ENCODE results near the gene DIAPH3. TPM values are rescaled to one million over a fixed set of nuclear protein-coding genes. Genes with fewer than 3 reads are reported as not detected.

DIAPH3 gene
- total and polyA plus RNA-seq, 2 of the 4 experiments (the other 2 are of a cell fraction): 8.9 to 9.3 TPM

- Histone ChIP-seq H3K27ac (ENCODE audit: insufficient read depth, low read length) (no peak overlapping the region), H3K23ac (ENCODE audit: low read depth, low read length) (no peak overlapping the region), H2BK15ac (ENCODE audit: low read depth, low read length) (no peak overlapping the region), H2BK20ac (ENCODE audit: low read depth, low read length) (no peak overlapping the region), H3K9me3 (ENCODE audit: control insufficient read depth, insufficient read depth, low read length) (no peaks in the 10 kb centered on the region), H2AFZ (replicated peaks; ENCODE audit: low read length, poor library complexity) (no peak overlapping the region), H4K20me1 (ENCODE audit: insufficient read depth, low read length) (no peaks in the 10 kb centered on the region), H3K4me1 (ENCODE audit: control insufficient read depth, insufficient read depth, low read length) (no peaks in the 10 kb centered on the region), H4K8ac (ENCODE audit: low read depth in 2 of 2, low read length in 2 of 2) (no peak overlapping the region), H4K91ac (ENCODE audit: insufficient read depth, low read depth, low read length) (no peak overlapping the region), H3K14ac (replicated peaks; ENCODE audit: low read depth, low read length) (no peak overlapping the region), H3K18ac (ENCODE audit: low read depth, low read length) (no peak overlapping the region), H3K4me2 (ENCODE audit: low read depth, low read length) (no peak overlapping the region), H3K79me1 (ENCODE audit: low read depth in 1 of 2, low read length in 2 of 2) (no peaks in the 10 kb centered on the region), H2BK5ac (ENCODE audit: low read depth, low read length, poor library complexity, severe bottlenecking) (no peak overlapping the region), H2AK9ac (replicated peaks; ENCODE audit: low read depth, low read length, poor library complexity) (no peak overlapping the region), H3K27me3 (ENCODE audit: control insufficient read depth, insufficient read depth, low read length) (no peaks in the 10 kb centered on the region), H2BK120ac (ENCODE audit: low read depth, low read length) (no peak overlapping the region), H2AK5ac (ENCODE audit: low read depth, low read length) (no peak overlapping the region), H3K56ac (ENCODE audit: extremely low read depth, insufficient read depth, low read length) (no peak overlapping the region), H3K4ac (ENCODE audit: low read depth, low read length) (no peak overlapping the region), H4K5ac (ENCODE audit: low read depth, low read length) (no peak overlapping the region), H3K4me3 (ENCODE audit: insufficient read depth, low read depth, low read length) (no peak overlapping the region), H3K9ac (ENCODE audit: low read depth, low read length) (no peak overlapping the region), H3K36me3 (ENCODE audit: control insufficient read depth, insufficient read depth, low read length) (no peaks in the 10 kb centered on the region), H3K9me1 (ENCODE audit: insufficient read depth, low read length) (no peaks in the 10 kb centered on the region)
- peak; percentile 33 for DNase-seq
- in situ Hi-C loops (cut with MboI; ENCODE audit: low sequenced_read_pairs) (loop anchor here (5.0 to 25.0 kb wide), 2 partner anchors 87 to 657 kb away; no protein-coding TSS in a partner anchor), intact Hi-C loops (cut with micrococcal nuclease) (loop anchor here (1.0 to 10.0 kb wide), 4 partner anchors 91 to 546 kb away; partner anchors contain the start of gene DIAPH3), dilution Hi-C loops (cut with HindIII; ENCODE audit: low sequenced_read_pairs, unreplicated experiment) (no loop called here)
- ATAC-seq (ENCODE audit: low read depth): no peak
- CTCF ChIA-PET: interaction anchor here (0.6 to 5.0 kb wide), 6 partner anchors 9 to 876 kb away, joined by 3 to 29 read pairs (median 4); no protein-coding TSS in a partner anchor
- BruUV-seq (replicated peaks): no TSS peak
- POLR2A ChIA-PET (ENCODE audit: unreplicated experiment): interaction anchor here (0.7 kb wide), 1 partner anchor 11 kb away, joined by 5 read pairs; no protein-coding TSS in a partner anchor
- WGBS, 2 experiments (ENCODE audit: extremely low coverage in 2 of 2, insufficient read length in 1 of 2): no CpG with 5 or more reads among the region's 7 CpGs
- TF ChIP-seq RAD21 (IDR thresholded peaks at IDR 0.05; ENCODE audit: low read length) (peak; percentile 60), CTCF (conservative IDR thresholded peaks at IDR 0.05; ENCODE audit: low read depth, low read length) (peak; percentile 76), CHD1 (IDR thresholded peaks at IDR 0.05; ENCODE audit: low read depth, low read length) (no peak), ELK1 (IDR thresholded peaks at IDR 0.05; ENCODE audit: borderline replicate concordance, low read depth, low read length) (no peak), POLR2A (IDR thresholded peaks at IDR 0.05; ENCODE audit: low read depth, low read length) (no peak), RFX5 (IDR thresholded peaks at IDR 0.05; ENCODE audit: low read depth, low read length) (no peak), MAFK (IDR thresholded peaks at IDR 0.05; ENCODE audit: low read depth, low read length) (no peak), CEBPB (IDR thresholded peaks at IDR 0.05; ENCODE audit: low read depth, low read length) (no peak), MAZ (IDR thresholded peaks at IDR 0.05; ENCODE audit: borderline replicate concordance, low read depth, low read length) (no peak), SMC3 (IDR thresholded peaks at IDR 0.05; ENCODE audit: low read depth, low read length) (peak; percentile 73), FOS (IDR thresholded peaks at IDR 0.05; ENCODE audit: low read depth, low read length) (no peak), BHLHE40 (IDR thresholded peaks at IDR 0.05; ENCODE audit: low read depth, low read length) (no peak), RCOR1 (IDR thresholded peaks at IDR 0.05; ENCODE audit: insufficient replicate concordance, low read length) (no peak), MXI1 (IDR thresholded peaks at IDR 0.05; ENCODE audit: borderline replicate concordance, low read depth, low read length) (no peak), NFE2L2 (IDR thresholded peaks at IDR 0.05; ENCODE audit: low read depth, low read length) (no peak)
- TF ChIP-seq, protein P1, sequence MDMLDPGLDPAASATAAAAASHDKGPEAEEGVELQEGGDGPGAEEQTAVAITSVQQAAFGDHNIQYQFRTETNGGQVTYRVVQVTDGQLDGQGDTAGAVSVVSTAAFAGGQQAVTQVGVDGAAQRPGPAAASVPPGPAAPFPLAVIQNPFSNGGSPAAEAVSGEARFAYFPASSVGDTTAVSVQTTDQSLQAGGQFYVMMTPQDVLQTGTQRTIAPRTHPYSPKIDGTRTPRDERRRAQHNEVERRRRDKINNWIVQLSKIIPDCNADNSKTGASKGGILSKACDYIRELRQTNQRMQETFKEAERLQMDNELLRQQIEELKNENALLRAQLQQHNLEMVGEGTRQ (IDR thresholded peaks at IDR 0.05; ENCODE audit: low read depth, low read length): no peak
Observed at GRCh38 chr13:59680429-59681024, 483.2 kb downstream of the DIAPH3 start.
